ENCODE measurements around the gene RELB. TPM values are rescaled to one million over a fixed set of nuclear protein-coding genes. Genes with fewer than 3 reads are reported as not detected.

RELB gene
- total RNA-seq, 4 donors from 2014 or later: 1.4 to 16.5 (median 10.6) TPM

- TF ChIP-seq POLR2AphosphoS5 (IDR thresholded peaks at IDR 0.05): no peak
- no peak for TF ChIP-seq CTCF (IDR thresholded peaks at IDR 0.05)
- TF ChIP-seq POLR2A (IDR thresholded peaks at IDR 0.05): no peak
- no peak for TF ChIP-seq EP300 (IDR thresholded peaks at IDR 0.05)
- peaks cover 7% of the 10 kb centered on the region for H3K36me3 ChIP-seq
- no peaks in the 10 kb centered on the region for H3K9me3 ChIP-seq
- 92% methylated on average over 4 of the region's 4 CpGs for WGBS
- peaks cover 10% of the 10 kb centered on the region for H3K4me1 ChIP-seq
- no peak overlapping the region for H3K4me3 ChIP-seq
- no peaks in the 10 kb centered on the region for H3K27me3 ChIP-seq
- no peak overlapping the region for H3K27ac ChIP-seq
- DNase-seq (ENCODE audit: low spot score in 2 of 2): no peak
Observed at GRCh38 chr19:45003485-45003884, 2.2 kb downstream of the RELB start.

GRCh38 chr19:45005787-45006186 lies 4.5 kb downstream of the RELB start:
- TF ChIP-seq CTCF (IDR thresholded peaks at IDR 0.05): no peak
- no peak for TF ChIP-seq POLR2A (IDR thresholded peaks at IDR 0.05)
- TF ChIP-seq EP300 (IDR thresholded peaks at IDR 0.05): no peak
- TF ChIP-seq POLR2AphosphoS5 (IDR thresholded peaks at IDR 0.05): no peak
- H3K9me3 ChIP-seq: no peaks in the 10 kb centered on the region
- H3K4me1 ChIP-seq: peaks cover 10% of the 10 kb centered on the region
- no peak for DNase-seq (ENCODE audit: low spot score in 2 of 2)
- no peak overlapping the region for H3K4me3 ChIP-seq
- H3K27ac ChIP-seq: no peak overlapping the region
- H3K27me3 ChIP-seq: no peaks in the 10 kb centered on the region
- peaks cover 7% of the 10 kb centered on the region for H3K36me3 ChIP-seq
- 93% methylated on average over 9 of the region's 9 CpGs for WGBS

GRCh38 chr19:45008552-45008951 lies 7.3 kb downstream of the RELB start:
- H3K27ac ChIP-seq: no peak overlapping the region

GRCh38 chr19:45009625-45010255 lies 8.5 kb downstream of the RELB start:
- Histone ChIP-seq H3K27ac (no peak overlapping the region), H3K4me1 (no peaks in the 10 kb centered on the region), H3K4me3 (no peak overlapping the region), H3K27me3 (no peaks in the 10 kb centered on the region), H3K9me3 (no peaks in the 10 kb centered on the region), H3K36me3 (peaks cover 29% of the 10 kb centered on the region)
- TF ChIP-seq POLR2AphosphoS5 (IDR thresholded peaks at IDR 0.05) (no peak), CTCF (IDR thresholded peaks at IDR 0.05) (no peak), EP300 (IDR thresholded peaks at IDR 0.05) (no peak), POLR2A (IDR thresholded peaks at IDR 0.05) (no peak)
- WGBS: 96% methylated on average over 7 of the region's 9 CpGs
- no peak for DNase-seq (ENCODE audit: low spot score in 2 of 2)

More at GRCh38 chr19:45008552-45008951, 7.3 kb downstream of the RELB start:
- H3K9me3 ChIP-seq: no peaks in the 10 kb centered on the region
- peaks cover 25% of the 10 kb centered on the region for H3K36me3 ChIP-seq
- TF ChIP-seq EP300 (IDR thresholded peaks at IDR 0.05): no peak
- TF ChIP-seq POLR2A (IDR thresholded peaks at IDR 0.05): no peak
- no peak for TF ChIP-seq CTCF (IDR thresholded peaks at IDR 0.05)
- TF ChIP-seq POLR2AphosphoS5 (IDR thresholded peaks at IDR 0.05): no peak
- WGBS: 61% methylated on average over 9 of the region's 10 CpGs
- no peaks in the 10 kb centered on the region for H3K27me3 ChIP-seq
- H3K4me1 ChIP-seq: no peaks in the 10 kb centered on the region
- DNase-seq (ENCODE audit: low spot score in 2 of 2): no peak
- H3K4me3 ChIP-seq: no peak overlapping the region

- no peaks in the 10 kb centered on the region for H3K27me3 ChIP-seq
- H3K27ac ChIP-seq: no peak overlapping the region
- TF ChIP-seq POLR2AphosphoS5 (IDR thresholded peaks at IDR 0.05) (no peak), CTCF (IDR thresholded peaks at IDR 0.05) (no peak), EP300 (IDR thresholded peaks at IDR 0.05) (no peak), POLR2A (IDR thresholded peaks at IDR 0.05) (no peak)
- DNase-seq (ENCODE audit: low spot score in 2 of 2): no peak
- no peaks in the 10 kb centered on the region for H3K4me1 ChIP-seq
- H3K9me3 ChIP-seq: no peaks in the 10 kb centered on the region
- peaks cover 33% of the 10 kb centered on the region for H3K36me3 ChIP-seq
- WGBS: 72% methylated on average over 6 of the region's 6 CpGs
- no peak overlapping the region for H3K4me3 ChIP-seq
Observed at GRCh38 chr19:45010306-45010705, 9.0 kb downstream of the RELB start.

All from suprapubic skin (tissue), 4 donors.